Neural cell (in vitro differentiated cells): Measurements from ENCODE around the gene APMAP.

ENCODE experiments used
- CTCF ChIP-seq: fragments of 450-650 bp; IDR thresholded peaks from 2 replicates; pipeline ENCODE4 v1.5.1; 2014; ENCODE audit warnings: antibody characterized with exemption, mild to moderate bottlenecking, moderate library complexity; ENCODE audit not compliant: poor library complexity, severe bottlenecking
- RAD21 ChIP-seq: fragments of 450-650 bp; conservative IDR thresholded peaks from 2 replicates; pipeline ENCODE4 v1.6.1; 2014; ENCODE audit warnings: antibody characterized with exemption, mild to moderate bottlenecking, moderate library complexity
- TAF1 ChIP-seq: IDR thresholded peaks from 2 replicates; pipeline ENCODE4 v1.6.1; 2012; ENCODE audit warnings: low read depth

- TF ChIP-seq RAD21 (no peak), CTCF (no peak), TAF1 (no peak)
Measured at GRCh38 chr20:24983896-24984295, 8.7 kb downstream of the APMAP start.
